Activated T-cell treated with anti-CD3 and anti-CD28 coated beads for 1 hour (primary cell): ENCODE measurements around the gene SCN2A.

Experiments
- DNase-seq: peaks from one replicate; pipeline ENCODE4 v3.0.0-alpha.2; 2020; ENCODE audit warnings: low read depth

Gene SCN2A

DNA sequence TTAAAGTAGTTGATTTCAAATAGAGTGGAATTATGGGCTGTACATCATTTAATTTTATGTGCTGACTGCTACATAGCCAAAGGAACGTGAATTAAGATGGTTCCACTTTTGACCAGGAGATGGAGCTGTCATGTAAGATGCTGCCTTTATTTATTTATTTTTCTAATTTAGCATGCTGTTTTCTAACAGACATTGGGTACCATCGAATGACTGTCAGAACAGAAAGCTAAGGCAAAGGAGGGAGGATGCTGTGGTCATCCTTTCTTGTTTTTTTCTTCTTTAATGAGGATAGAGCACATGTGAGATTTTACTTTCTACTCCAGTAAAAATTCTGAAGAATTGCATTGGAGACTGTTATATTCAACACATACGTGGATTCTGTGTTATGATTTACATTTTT, at the start of gene SCN2A:
TSS of gene SCN2A (plus strand) at position 185 of the 400 bp plus-strand sequence. CDS start 56,410 bp downstream, outside the sequence.
- DNase-seq: no peak

GRCh38 chr2:165191096-165191728, 48.0 kb upstream of the SCN2A start:
- no peak for DNase-seq

DNA sequence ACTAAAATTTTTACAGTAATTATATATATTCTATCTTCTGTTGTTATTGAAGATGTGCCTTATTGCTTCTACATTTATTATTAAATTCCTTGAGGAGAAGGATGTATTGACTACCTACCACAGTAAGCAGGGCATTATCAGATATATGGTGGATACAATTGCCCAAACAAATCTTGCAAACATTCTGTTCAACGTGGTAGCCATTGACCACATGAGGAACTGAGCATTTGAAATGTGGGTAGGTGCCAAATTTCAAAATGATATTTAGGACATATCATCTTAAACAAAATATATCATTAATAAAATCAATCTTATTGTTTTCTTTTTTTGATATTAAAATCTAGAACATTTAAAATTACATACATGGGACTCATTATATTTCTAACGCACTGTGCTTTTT, 46.5 kb upstream of the SCN2A start:
- DNase-seq: no peak

- no peak for DNase-seq
Observed at GRCh38 chr2:165193178-165193777, 45.9 kb upstream of the SCN2A start.

- DNase-seq: no peak
Observed at GRCh38 chr2:165196411-165196810, 42.8 kb upstream of the SCN2A start.

DNA sequence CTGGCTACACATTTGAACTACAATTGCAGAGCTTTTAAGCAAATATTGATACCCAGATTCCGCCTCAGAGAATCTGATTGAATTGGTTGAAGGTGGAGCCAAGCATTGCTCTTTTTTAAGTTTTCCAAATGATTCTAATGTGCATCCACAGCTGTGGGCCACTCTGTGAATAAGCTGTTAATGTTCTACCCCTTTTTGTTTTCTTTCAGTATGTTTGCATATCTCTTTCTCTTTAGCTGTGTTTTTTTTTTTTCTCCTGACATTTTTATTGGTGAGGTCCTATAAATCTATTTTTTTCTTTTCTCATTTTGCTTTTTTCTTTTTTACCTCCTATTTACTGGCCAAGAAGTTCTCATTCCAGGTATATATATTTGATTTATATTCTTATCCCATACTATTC, 41.9 kb upstream of the SCN2A start:
- no peak for DNase-seq

- no peak for DNase-seq
Observed at GRCh38 chr2:165198181-165198580, 41.0 kb upstream of the SCN2A start.

- DNase-seq: no peak
Observed at GRCh38 chr2:165202239-165202638, 37.0 kb upstream of the SCN2A start.

GRCh38 chr2:165203689-165204559, 35.3 kb upstream of the SCN2A start, which contains the start of gene SCN3A:
Gene SCN3A, minus strand, starts transcription at chr2:165204050. Its CDS starts 27,656 bp downstream, at chr2:165176394.
- no peak for DNase-seq

DNA sequence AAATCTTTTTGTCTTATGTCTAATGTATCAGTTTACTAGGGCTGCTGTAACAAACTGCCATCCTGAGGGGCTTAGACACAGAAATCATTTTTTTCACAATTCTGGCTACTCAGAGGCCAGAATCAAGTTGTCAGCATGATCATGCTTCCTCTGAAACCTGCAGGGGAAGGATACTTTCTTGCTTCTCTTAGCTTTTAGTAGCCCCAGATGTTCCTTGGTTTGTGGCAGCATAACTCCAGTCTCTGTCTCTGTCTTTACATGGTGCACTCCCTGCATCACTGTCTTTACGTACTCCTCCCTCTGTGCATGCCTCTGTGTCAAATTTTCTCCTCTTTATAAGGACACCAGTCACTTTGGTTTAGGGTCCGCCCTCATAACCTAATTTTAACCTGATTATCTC, 33.3 kb upstream of the SCN2A start:
- no peak for DNase-seq

DNA sequence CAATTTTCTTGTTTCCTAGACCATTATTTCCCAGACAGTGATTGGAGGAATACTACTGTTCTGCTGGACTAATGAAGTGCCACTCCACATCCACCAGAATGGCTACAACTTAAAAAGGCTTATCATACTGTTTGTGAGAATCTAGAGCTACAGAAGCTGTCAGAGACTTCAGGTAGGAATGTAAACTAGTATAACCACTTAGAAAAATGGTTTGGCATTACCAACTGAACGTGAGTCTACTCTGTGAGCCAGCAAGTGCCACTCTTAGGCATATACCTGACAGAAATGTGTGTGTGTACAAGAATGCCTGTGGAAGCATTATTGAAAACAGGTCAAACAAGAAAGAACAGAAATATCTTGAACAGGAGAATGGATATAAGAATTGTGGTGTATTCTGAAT, 31.1 kb upstream of the SCN2A start:
- DNase-seq: no peak

DNA sequence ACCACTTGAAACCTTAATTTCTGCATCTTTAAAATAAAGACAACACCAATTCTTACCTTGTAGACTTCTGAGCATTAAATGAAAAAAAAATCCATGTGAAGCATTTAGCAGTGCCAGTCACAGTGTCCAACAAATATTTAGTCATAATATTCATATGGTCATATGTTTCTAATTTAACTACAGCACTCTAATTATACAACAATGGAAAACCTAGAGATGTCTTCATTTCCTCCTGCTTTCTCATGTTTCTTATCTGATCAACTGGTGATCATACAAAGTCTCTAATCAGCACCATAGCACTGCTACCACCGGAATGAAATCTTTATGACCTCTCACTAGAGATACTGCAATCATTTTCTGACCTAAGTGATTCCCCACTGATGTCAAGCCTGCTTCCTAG, 25.1 kb upstream of the SCN2A start:
- no peak for DNase-seq

GRCh38 chr2:165219481-165219880, 19.7 kb upstream of the SCN2A start:
- no peak for DNase-seq

DNA sequence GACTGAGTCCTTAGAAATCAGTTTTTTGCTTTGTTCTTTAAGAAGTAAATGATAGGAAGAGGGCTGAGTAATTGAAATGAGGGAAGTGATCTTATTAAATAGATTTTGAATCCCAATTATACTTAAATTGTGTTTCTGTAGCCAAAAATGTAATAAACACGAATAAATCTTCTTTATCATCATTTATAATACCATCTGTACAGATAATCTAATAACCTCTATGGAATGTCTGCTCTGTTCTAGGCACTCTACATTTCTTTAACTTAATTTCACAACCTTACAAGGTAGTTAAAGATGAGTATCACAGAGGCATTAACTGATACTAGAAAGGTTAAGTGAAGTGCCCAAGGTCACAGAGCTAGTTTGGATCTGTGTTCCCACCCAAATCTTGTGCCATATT, 14.3 kb upstream of the SCN2A start:
- DNase-seq: no peak

- no peak for DNase-seq
Observed at GRCh38 chr2:165227571-165227970, 11.6 kb upstream of the SCN2A start.

DNA sequence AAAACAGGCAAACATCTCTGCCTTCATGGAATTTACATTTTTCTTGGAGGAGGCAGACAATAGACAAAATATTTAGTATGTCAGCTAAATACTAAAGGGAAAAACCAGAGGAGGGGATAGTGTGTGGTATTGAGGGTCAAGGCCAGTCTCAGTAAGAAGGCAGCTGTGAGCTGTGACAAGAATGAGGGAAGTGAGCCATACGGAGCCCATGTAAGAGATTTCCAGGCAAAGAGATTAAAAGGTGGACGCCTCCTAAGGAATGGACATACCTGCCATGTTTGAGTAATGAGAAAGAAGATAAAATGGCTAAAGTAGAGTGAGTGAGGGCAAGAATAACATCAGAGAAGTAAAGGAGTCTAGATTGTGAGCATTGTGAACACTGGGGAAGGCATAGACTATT, 2.2 kb upstream of the SCN2A start:
- no peak for DNase-seq

GRCh38 chr2:165238295-165238694, 919 bp upstream of the SCN2A start:
- no peak for DNase-seq

DNA sequence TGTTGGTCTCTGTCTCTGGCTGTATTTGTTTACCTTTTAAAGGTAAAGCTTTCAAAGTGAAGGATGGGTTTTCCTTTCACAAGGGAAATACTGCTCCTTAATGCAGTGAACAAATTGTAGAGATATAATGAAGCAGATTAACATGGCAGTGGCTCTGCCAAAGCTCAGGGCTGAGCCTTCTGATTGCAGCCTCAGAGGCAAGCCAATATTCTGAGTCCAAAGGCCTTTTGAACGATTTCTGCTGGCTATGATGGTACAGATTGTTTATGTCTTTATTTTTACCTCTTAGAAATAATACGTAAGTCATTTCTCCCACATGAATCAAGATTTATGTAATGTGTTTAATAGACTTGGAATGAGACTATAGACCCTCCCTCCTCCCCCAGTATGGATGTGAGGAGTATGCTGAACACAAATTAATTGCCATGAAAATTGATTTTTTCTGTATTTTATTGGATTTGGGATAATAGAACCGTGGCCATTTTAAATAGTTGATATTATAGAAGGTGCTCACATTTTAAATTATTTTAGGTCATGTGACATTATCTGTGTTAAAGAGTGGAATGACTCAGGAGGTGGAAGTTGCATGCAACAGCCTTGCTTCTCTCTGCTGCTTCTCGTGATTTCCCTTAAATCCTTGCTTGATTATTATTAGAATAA, 772 bp downstream of the SCN2A start:
- DNase-seq: no peak

DNA sequence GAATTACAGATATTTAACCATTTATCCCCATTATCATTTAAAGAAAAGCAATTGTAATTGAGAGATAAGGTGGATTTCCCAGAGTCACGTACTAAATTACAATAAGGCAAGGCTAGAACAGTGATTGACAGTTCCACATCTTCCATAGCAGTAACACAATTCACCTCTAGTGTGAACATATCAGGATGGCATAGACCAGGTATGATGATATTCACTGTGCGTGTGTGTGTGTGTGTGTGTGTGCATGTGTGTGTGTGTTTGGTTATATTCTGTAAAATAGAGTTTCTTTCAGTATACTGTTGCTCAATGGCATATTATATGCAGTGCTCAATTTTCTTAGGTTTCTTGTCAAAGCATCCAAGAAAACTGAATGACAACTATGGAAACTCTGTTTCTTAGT, 1.7 kb downstream of the SCN2A start:
- no peak for DNase-seq

GRCh38 chr2:165245081-165245793, 6.0 kb downstream of the SCN2A start:
- no peak for DNase-seq

- DNase-seq: no peak
Observed at GRCh38 chr2:165248238-165248637, 9.0 kb downstream of the SCN2A start.

DNA sequence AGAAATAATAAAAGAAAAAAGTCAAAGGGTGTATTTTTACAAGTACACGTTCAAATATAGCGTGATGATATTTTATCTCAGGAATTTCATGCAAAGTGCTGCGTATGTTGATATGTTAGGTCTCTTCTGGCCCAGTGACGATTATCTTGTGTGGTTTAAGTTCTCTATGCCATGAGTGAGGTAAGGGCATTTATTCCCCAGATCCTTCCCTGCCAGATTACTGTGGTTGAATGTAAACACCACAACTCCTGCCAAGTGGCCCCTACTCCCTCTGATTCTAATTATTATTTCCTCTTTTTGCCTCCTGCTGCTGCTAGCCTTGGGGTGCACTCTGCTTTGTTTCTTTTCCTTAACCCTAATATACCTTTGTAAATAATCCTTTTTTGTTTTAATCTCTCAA, 12.2 kb downstream of the SCN2A start:
- no peak for DNase-seq
